NCI-H748 (cell line): Measurements from ENCODE around the gene HEATR5A.
"Not testable (repeated sequence)": the region's sequence is repeated elsewhere in the genome, so short reads cannot be mapped to it uniquely, and the experiment has no call there.

Experiments
- DNase-seq: peaks from one replicate; lab custom pipeline; 2025; ENCODE audit not compliant: unreplicated experiment; lab: John Stamatoyannopoulos, UW

Gene HEATR5A

GRCh38 chr14:31336646-31337045, 83.7 kb downstream of the HEATR5A start:
- no peak for DNase-seq

GRCh38 chr14:31331395-31331794, 89.0 kb downstream of the HEATR5A start:
- DNase-seq: not testable (repeated sequence)

- not testable (repeated sequence) for DNase-seq
Observed at GRCh38 chr14:31329876-31330521, 90.4 kb downstream of the HEATR5A start.

GRCh38 chr14:31326111-31326510, 94.2 kb downstream of the HEATR5A start:
- no peak for DNase-seq

GRCh38 chr14:31323419-31323818, 96.9 kb downstream of the HEATR5A start:
- no peak for DNase-seq

GRCh38 chr14:31320922-31321766, 99.2 kb downstream of the HEATR5A start:
- DNase-seq: no peak

- no peak for DNase-seq
Observed at GRCh38 chr14:31320216-31320615, 100.1 kb downstream of the HEATR5A start.

- DNase-seq: no peak
Observed at GRCh38 chr14:31319701-31320100, 100.6 kb downstream of the HEATR5A start.

- no peak for DNase-seq
Observed at GRCh38 chr14:31312934-31313333, 107.4 kb downstream of the HEATR5A start.

GRCh38 chr14:31312370-31312769, 108.0 kb downstream of the HEATR5A start:
- not testable (repeated sequence) for DNase-seq

GRCh38 chr14:31307618-31308017, 112.7 kb downstream of the HEATR5A start:
- DNase-seq: no peak

GRCh38 chr14:31307198-31307597, 113.2 kb downstream of the HEATR5A start:
- DNase-seq: no peak

- DNase-seq: no peak
Observed at GRCh38 chr14:31303654-31304053, 116.7 kb downstream of the HEATR5A start.

GRCh38 chr14:31300883-31301282, 119.5 kb downstream of the HEATR5A start:
- no peak for DNase-seq

GRCh38 chr14:31300296-31300695, 120.1 kb downstream of the HEATR5A start:
- no peak for DNase-seq

- no peak for DNase-seq
Observed at GRCh38 chr14:31297701-31298344, 122.5 kb downstream of the HEATR5A start.

- DNase-seq: no peak
Observed at GRCh38 chr14:31297112-31297511, 123.2 kb downstream of the HEATR5A start.

- no peak for DNase-seq
Observed at GRCh38 chr14:31294746-31295405, 125.5 kb downstream of the HEATR5A start.

GRCh38 chr14:31292937-31293616, 127.3 kb downstream of the HEATR5A start:
- DNase-seq: no peak

GRCh38 chr14:31291210-31291609, 129.1 kb downstream of the HEATR5A start:
- no peak for DNase-seq
